Panc1 (cell line): Measurements from ENCODE around the gene C16orf82. TPM values are rescaled to one million over a fixed set of nuclear protein-coding genes. Genes with fewer than 3 reads are reported as not detected.

Experiments used
- ATAC-seq: fragments of 200-7000 bp; cut with Tn5 transposase; 2 replicates; pipeline ENCODE4 v1.9.1; 2020; ENCODE audit warnings: mild to moderate bottlenecking, moderate library complexity
- BruUV-seq: library from RNA; stranded (reverse); fragments of 400-500 nt; replicated peaks from 2 replicates; lab custom pipeline; 2021; lab: Mats Ljungman, UMichigan
- CTCF ChIA-PET: fragments of 300-600 bp; sonication (Branson Sonifier 250); formaldehyde crosslinking; loops from one replicate; lab custom pipeline; 2022; ENCODE audit warnings: antibody characterized with exemption; lab: Charles Lee
- POLR2A ChIA-PET: fragments of 300-600 bp; sonication (Branson Sonifier 250); formaldehyde crosslinking; loops from one replicate; lab custom pipeline; 2022; ENCODE audit warnings: antibody characterized with exemption; lab: Charles Lee
- DNase-seq: peaks from one replicate; pipeline ENCODE4 v3.0.0-alpha.2; 2010; ENCODE audit warnings: low read depth, low spot score
- H3K27ac ChIP-seq: 2 replicates; pipeline ENCODE4 v1.5.1; 2011; ENCODE audit warnings: mild to moderate bottlenecking, low read length, inconsistent platforms
- H3K27me3 ChIP-seq: fragments of 200-500 bp; sonication (Bioruptor generic); 2 replicates; pipeline ENCODE4 v1.6.0; 2014; ENCODE audit warnings: low read length, inconsistent platforms; ENCODE audit not compliant: control insufficient read depth, insufficient read depth
- H3K36me3 ChIP-seq: fragments of 200-500 bp; sonication (Bioruptor generic); 2 replicates; pipeline ENCODE4 v1.5.1; 2014; ENCODE audit warnings: inconsistent platforms, mild to moderate bottlenecking, low read length, moderate library complexity; ENCODE audit not compliant: control insufficient read depth, insufficient read depth
- H3K4me1 ChIP-seq: 2 replicates; pipeline ENCODE4 v1.5.1; 2011; ENCODE audit warnings: inconsistent platforms, mild to moderate bottlenecking, low read length, moderate library complexity; ENCODE audit not compliant: control insufficient read depth, insufficient read depth
- H3K4me3 ChIP-seq, 2 experiments: 2 replicates each; pipeline ENCODE4 v1.5.1; 2011 to 2012; ENCODE audit warnings: low read depth in 2 of 2, low read length in 2 of 2, mild to moderate bottlenecking in 2 of 2, inconsistent platforms in 1 of 2, moderate library complexity in 1 of 2
- H3K9me3 ChIP-seq: fragments of 200-500 bp; sonication (Bioruptor generic); 2 replicates; pipeline ENCODE4 v1.5.1; 2014; ENCODE audit warnings: low read depth, mild to moderate bottlenecking, inconsistent platforms, low read length, moderate library complexity; ENCODE audit not compliant: control insufficient read depth, insufficient read depth
- CTCF ChIP-seq: fragments of 450-650 bp; IDR thresholded peaks from 2 replicates; pipeline ENCODE4 v1.5.1; 2017; ENCODE audit warnings: mild to moderate bottlenecking
- POLR2AphosphoS5 ChIP-seq: IDR thresholded peaks from 2 replicates; pipeline ENCODE4 v1.6.1; 2012; ENCODE audit warnings: mild to moderate bottlenecking, low read depth, low read length, moderate library complexity
- REST ChIP-seq, 2 experiments: IDR thresholded peaks; 2 replicates each; pipeline ENCODE4 v1.6.1; 2011 to 2012; ENCODE audit warnings: low read depth in 2 of 2, control low read depth in 1 of 2, low read length in 1 of 2, mild to moderate bottlenecking in 1 of 2, moderate library complexity in 1 of 2; ENCODE audit not compliant: insufficient read depth in 1 of 2
- SIN3A ChIP-seq: IDR thresholded peaks from 2 replicates; pipeline ENCODE4 v1.6.1; 2012; ENCODE audit warnings: low read depth, mild to moderate bottlenecking, low read length, moderate library complexity, borderline replicate concordance; ENCODE audit not compliant: insufficient read depth
- TCF7L2 ChIP-seq: IDR thresholded peaks from 2 replicates; pipeline ENCODE4 v1.6.1; 2011; ENCODE audit warnings: mild to moderate bottlenecking, low read depth, low read length, inconsistent platforms
- in situ Hi-C: cut with HindIII; loops from 2 replicates; pipeline ENCODE4 v1.10.0; 2016; ENCODE audit warnings: low sequenced_read_pairs, low pct_unique_long_range_greater_than_20kb
- intact Hi-C: fragments of 100-400 bp; cut with micrococcal nuclease; formaldehyde crosslinking; loops from one replicate; pipeline ENCODE4 v1.10.0; 2022; ENCODE audit not compliant: unreplicated experiment
- total RNA-seq: library from RNA; stranded (reverse); gene quantifications from one replicate; pipeline ENCODE4 v1.2.1, GENCODE V29; 2021; ENCODE audit not compliant: unreplicated experiment

The C16orf82 gene
- total RNA-seq, 1 experiment from 2014 or later, result not detected

GRCh38 chr16:27108051-27108770 is 41.5 kb downstream of the C16orf82 start:
- H3K27me3 ChIP-seq, result peaks cover 2% of the 10 kb centered on the region; the same call in 1 of the 2 replicates
- in situ Hi-C loops, result no loop called here
- no TSS peak for BruUV-seq

More at GRCh38 chr16:27108051-27108770, 41.5 kb downstream of the C16orf82 start:
- ATAC-seq (no peak), DNase-seq (no peak)
- CTCF ChIA-PET, result interaction anchor here (0.6 kb wide), 1 partner anchor 72 kb away, joined by 3 read pairs; no protein-coding TSS in a partner anchor
- no peak for TF ChIP-seq REST (IDR thresholded peaks at IDR 0.05; ENCODE audit: insufficient read depth in 1 of 2, low read depth in 2 of 2, low read length in 1 of 2)
- no peak for TF ChIP-seq CTCF
- no peak for TF ChIP-seq TCF7L2
- TF ChIP-seq SIN3A, result no peak
- no peak for TF ChIP-seq POLR2AphosphoS5
- Histone ChIP-seq H3K4me1 (peaks cover 6% of the 10 kb centered on the region; the same call in 1 of the 2 replicates), H3K4me3 (no peak overlapping the region), H3K27ac (no peak overlapping the region), H3K36me3 (no peaks in the 10 kb centered on the region), H3K9me3 (no peaks in the 10 kb centered on the region)
- POLR2A ChIA-PET, result interaction anchor here (0.7 kb wide), 1 partner anchor 154 kb away, joined by 4 read pairs; no protein-coding TSS in a partner anchor
- intact Hi-C loops, result no loop called here
